OCI-LY1 (cell line): ENCODE measurements around the gene LIN28B.

Experiments
- EZH2 ChIP-seq: fragments of 200-600 bp; sonication (generic), shearing (Covaris generic); IDR thresholded peaks from 2 replicates; pipeline ENCODE4 v1.8.0; 2017; ENCODE audit warnings: borderline replicate concordance, mixed run types, mild to moderate bottlenecking, antibody characterized with exemption, low read length, moderate library complexity, mixed read lengths
- TF ChIP-seq, protein P1 (sequence below): fragments of 200-600 bp; sonication (generic), shearing (Covaris generic); IDR thresholded peaks from 2 replicates; pipeline ENCODE4 v1.5.1; 2017; ENCODE audit warnings: mild to moderate bottlenecking, antibody characterized with exemption, low read length, moderate library complexity, mixed read lengths

DNA sequence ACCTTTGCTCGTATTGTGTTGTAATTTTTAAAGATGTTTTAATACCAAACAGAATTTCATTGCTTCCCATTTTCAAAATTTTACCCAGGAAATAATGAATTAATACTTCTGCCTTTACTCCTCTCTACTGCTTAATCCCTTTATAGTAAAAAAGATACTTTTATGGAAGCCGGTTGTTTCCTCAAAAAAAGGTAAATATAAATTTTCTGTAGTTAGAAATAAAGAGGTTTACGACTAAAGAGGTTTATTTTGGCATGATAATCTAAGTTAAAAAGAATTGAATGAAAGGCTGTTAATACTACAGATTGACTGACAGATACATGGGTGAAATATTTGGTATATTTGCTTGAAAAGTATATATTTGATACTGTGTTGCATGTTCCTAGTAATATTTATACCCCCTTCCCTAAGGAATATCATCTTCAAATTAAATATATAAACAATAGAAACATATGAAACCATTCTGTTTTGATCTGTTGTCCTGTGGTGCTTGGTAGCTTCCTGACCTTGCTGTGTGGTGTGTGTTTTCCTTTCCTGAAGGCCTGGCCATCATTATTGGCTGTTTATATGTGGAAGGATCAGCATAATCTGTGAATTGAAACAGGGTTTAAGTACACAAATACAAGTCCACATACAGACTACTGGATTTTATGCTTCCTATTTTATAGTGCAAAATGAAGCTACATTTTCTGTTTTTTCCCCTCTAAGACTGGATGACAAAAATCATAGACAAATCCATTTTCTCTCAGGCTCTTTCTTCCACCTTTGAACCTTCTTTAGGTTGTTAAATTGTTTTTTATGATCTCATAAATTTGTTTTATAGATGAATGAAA is 2.3 kb downstream of the LIN28B start:
- TF ChIP-seq, protein P1, sequence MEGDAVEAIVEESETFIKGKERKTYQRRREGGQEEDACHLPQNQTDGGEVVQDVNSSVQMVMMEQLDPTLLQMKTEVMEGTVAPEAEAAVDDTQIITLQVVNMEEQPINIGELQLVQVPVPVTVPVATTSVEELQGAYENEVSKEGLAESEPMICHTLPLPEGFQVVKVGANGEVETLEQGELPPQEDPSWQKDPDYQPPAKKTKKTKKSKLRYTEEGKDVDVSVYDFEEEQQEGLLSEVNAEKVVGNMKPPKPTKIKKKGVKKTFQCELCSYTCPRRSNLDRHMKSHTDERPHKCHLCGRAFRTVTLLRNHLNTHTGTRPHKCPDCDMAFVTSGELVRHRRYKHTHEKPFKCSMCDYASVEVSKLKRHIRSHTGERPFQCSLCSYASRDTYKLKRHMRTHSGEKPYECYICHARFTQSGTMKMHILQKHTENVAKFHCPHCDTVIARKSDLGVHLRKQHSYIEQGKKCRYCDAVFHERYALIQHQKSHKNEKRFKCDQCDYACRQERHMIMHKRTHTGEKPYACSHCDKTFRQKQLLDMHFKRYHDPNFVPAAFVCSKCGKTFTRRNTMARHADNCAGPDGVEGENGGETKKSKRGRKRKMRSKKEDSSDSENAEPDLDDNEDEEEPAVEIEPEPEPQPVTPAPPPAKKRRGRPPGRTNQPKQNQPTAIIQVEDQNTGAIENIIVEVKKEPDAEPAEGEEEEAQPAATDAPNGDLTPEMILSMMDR = no peak
- TF ChIP-seq EZH2 = no peak
